Esophagus muscularis mucosa (tissue), 4 donors: Measurements from ENCODE around the gene PDS5A. TPM values are rescaled to one million over a fixed set of nuclear protein-coding genes. Genes with fewer than 3 reads are reported as not detected.
"Not testable (repeated sequence)": the region's sequence is repeated elsewhere in the genome, so short reads cannot be mapped to it uniquely, and the experiment has no call there.

Source experiments
- DNase-seq: peaks from one replicate; pipeline ENCODE4 v3.0.0-alpha.2; 2017; ENCODE audit errors: extremely low spot score
- H3K27ac ChIP-seq, 4 donors: fragments of 200-600 bp; sonication (generic); replicated peaks in 1 of 4; 1 replicate in 3 of 4; 2 replicates in 1 of 4; pipeline ENCODE4 v1.5.1; 2016 to 2019; ENCODE audit warnings: mild to moderate bottlenecking in 1 of 4
- H3K27me3 ChIP-seq, 4 donors: fragments of 200-600 bp; sonication (generic); one replicate each; pipeline versions ENCODE4 v1.5.1 to v1.6.0; 2016 to 2019
- H3K36me3 ChIP-seq, 4 donors: fragments of 200-600 bp; sonication (generic); one replicate each; pipeline ENCODE4 v1.5.1; 2016 to 2019
- H3K4me1 ChIP-seq, 4 donors: fragments of 200-600 bp; sonication (generic); one replicate each; pipeline ENCODE4 v1.5.1; 2016 to 2019
- H3K4me3 ChIP-seq, 4 donors: fragments of 200-600 bp; sonication (generic); 1 replicate in 2 of 4; 2 replicates in 2 of 4; pipeline ENCODE4 v1.5.1; 2016 to 2019; ENCODE audit warnings: mild to moderate bottlenecking in 4 of 4, moderate library complexity in 1 of 4
- H3K9me3 ChIP-seq, 4 donors: fragments of 200-600 bp; sonication (generic); 1 replicate in 3 of 4; 2 replicates in 1 of 4; pipeline ENCODE4 v1.5.1; 2016 to 2019
- CTCF ChIP-seq, 3 experiments: fragments of 200-600 bp in 2 of 3; fragments of 450-650 bp in 1 of 3; sonication (generic) in 2 of 3; IDR thresholded peaks; one replicate each; pipeline ENCODE4 v1.5.1; 2017 to 2019; ENCODE audit warnings: antibody characterized with exemption in 3 of 3, mild to moderate bottlenecking in 2 of 3, moderate library complexity in 1 of 3
- EP300 ChIP-seq: sonication (generic); formaldehyde crosslinking; IDR thresholded peaks from one replicate; pipeline ENCODE4 v1.6.1; 2017; ENCODE audit warnings: antibody characterized with exemption
- POLR2A ChIP-seq: fragments of 450-650 bp; IDR thresholded peaks from one replicate; pipeline ENCODE4 v1.6.1; 2017; ENCODE audit warnings: antibody characterized with exemption, moderate library complexity, mild to moderate bottlenecking, low read depth
- POLR2AphosphoS5 ChIP-seq, 2 donors: sonication (generic); formaldehyde crosslinking; IDR thresholded peaks; one replicate each; pipeline ENCODE4 v1.6.1; 2017; ENCODE audit warnings: antibody characterized with exemption in 2 of 2
- WGBS: methylation state at CpG from one replicate; pipeline ENCODE4 v1.1.5; 2018; 5-methylcytosine and 5-hydroxymethylcytosine counted together
- intact Hi-C: fragments of 100-400 bp; cut with DNase I; formaldehyde crosslinking; loops from one replicate; pipeline ENCODE4 v1.15.1; 2023
- total RNA-seq, 4 donors: library from RNA; depleted of rRNA; stranded (reverse); fragments of >200 nt; gene quantifications; one replicate each; pipeline versions ENCODE4 v1.1.0 to v1.2.1, GENCODE V29; 2016

PDS5A gene
- total RNA-seq, 4 donors from 2014 or later = 48.2 to 56.1 (median 51.3) TPM

DNA sequence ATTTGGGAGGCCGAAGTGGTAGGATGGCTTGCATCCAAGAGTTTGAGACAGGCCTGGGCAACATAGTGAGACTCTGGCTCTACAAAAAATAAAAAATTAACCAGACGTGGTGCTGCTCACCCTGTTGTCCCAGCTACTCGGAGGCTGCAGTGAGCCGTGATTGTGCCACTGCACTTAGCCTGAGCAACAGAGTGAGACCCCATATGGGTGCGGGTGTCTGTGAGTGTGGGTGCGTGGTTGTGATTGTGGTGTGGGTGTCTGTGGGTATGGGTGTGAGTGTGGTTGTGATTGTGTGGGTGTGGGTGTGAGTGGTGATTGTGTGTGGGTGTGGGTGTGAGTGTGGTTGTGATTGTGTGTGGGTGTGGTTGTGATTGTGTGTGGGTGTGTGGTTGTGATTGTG, 165.2 kb downstream of the PDS5A start:
- Histone ChIP-seq H3K4me1 (peaks cover 0 to 7% (median 0%) of the 10 kb centered on the region in 4 donors), H3K4me3 (no peak overlapping the region), H3K36me3 (no peaks in the 10 kb centered on the region), H3K27me3 (no peaks in the 10 kb centered on the region), H3K27ac (no peak overlapping the region), H3K9me3 (no peaks in the 10 kb centered on the region)
- intact Hi-C loops = no loop called here
- TF ChIP-seq CTCF (IDR thresholded peaks at IDR 0.05) = no peak
- no peak for TF ChIP-seq POLR2AphosphoS5 (IDR thresholded peaks at IDR 0.05)
- TF ChIP-seq EP300 = no peak
- TF ChIP-seq POLR2A = no peak
- no peak for DNase-seq
- WGBS = 81% methylated on average over 6 of the region's 6 CpGs

DNA sequence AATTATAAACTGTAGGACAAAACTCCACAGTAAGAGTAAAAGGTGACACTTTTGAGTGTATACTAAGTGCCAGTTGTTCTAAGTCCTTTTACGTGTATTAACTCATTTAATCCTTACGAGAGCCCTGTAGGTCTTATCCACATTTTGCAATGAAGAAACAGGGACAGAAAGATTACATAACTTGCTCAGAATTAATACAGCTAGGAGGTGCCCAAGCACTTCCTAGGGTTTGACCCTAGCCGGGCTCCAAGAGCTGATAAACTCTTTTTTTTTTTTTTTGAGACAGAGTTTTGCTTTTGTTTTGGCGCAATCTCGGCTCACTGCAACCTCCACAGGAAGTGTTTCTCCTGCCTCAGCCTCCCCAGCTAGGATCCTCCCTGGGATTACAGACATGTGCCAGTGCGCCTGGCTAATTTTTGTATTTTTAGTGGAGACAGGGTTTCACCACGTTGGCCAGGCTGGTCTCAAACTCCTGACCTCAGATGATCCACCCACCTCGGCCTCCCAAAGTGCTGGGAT, 169.4 kb downstream of the PDS5A start:
- H3K9me3 ChIP-seq = no peaks in the 10 kb centered on the region
- no peaks in the 10 kb centered on the region for H3K27me3 ChIP-seq
- no peaks in the 10 kb centered on the region for H3K4me1 ChIP-seq
- intact Hi-C loops = no loop called here
- no peak overlapping the region for H3K4me3 ChIP-seq
- H3K27ac ChIP-seq = no peak overlapping the region
- no peak for DNase-seq
- no peaks in the 10 kb centered on the region for H3K36me3 ChIP-seq
- TF ChIP-seq EP300 = no peak
- no peak for TF ChIP-seq POLR2AphosphoS5 (IDR thresholded peaks at IDR 0.05)
- WGBS = 79% methylated on average over 8 of the region's 8 CpGs

- WGBS = 83% methylated on average over 4 of the region's 4 CpGs
Observed at GRCh38 chr4:39802005-39802404, 175.7 kb downstream of the PDS5A start.

DNA sequence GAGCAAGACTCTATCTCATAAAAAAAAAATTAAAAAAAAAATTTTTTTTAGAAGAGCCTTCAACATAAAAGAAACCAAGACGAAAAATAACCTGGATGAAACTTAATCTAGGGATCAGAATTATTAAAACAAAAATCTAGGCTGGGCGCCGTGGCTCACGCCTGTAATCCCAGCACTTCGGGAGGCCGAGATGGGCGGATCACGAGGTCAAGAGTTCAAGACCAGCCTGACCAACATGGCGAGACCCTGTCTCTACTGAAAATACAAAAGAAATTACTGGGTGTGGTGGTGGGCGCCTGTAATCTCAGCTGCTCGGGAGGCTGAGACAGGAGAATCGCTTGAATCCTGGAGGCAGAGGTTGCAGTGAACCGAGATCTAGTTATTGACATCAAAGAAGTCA, 184.7 kb downstream of the PDS5A start:
- 95% methylated on average over 13 of the region's 13 CpGs for WGBS
- H3K27ac ChIP-seq, H3K4me3 ChIP-seq, H3K4me1 ChIP-seq, intact Hi-C loops, H3K9me3 ChIP-seq, H3K27me3 ChIP-seq, H3K36me3 ChIP-seq: not testable (repeated sequence)
- DNase-seq = peak; percentile 68

More at GRCh38 chr4:39802005-39802404, 175.7 kb downstream of the PDS5A start:
- H3K4me1 ChIP-seq = no peaks in the 10 kb centered on the region
- H3K9me3 ChIP-seq = no peaks in the 10 kb centered on the region
- H3K36me3 ChIP-seq = no peaks in the 10 kb centered on the region
- H3K27me3 ChIP-seq = no peaks in the 10 kb centered on the region
- DNase-seq = no peak
- no peak for TF ChIP-seq POLR2AphosphoS5 (IDR thresholded peaks at IDR 0.05)
- TF ChIP-seq POLR2A = no peak
- no peak for TF ChIP-seq CTCF (IDR thresholded peaks at IDR 0.05)
- no peak for TF ChIP-seq EP300
- no peak overlapping the region for H3K27ac ChIP-seq
- intact Hi-C loops = no loop called here
- no peak overlapping the region for H3K4me3 ChIP-seq

DNA sequence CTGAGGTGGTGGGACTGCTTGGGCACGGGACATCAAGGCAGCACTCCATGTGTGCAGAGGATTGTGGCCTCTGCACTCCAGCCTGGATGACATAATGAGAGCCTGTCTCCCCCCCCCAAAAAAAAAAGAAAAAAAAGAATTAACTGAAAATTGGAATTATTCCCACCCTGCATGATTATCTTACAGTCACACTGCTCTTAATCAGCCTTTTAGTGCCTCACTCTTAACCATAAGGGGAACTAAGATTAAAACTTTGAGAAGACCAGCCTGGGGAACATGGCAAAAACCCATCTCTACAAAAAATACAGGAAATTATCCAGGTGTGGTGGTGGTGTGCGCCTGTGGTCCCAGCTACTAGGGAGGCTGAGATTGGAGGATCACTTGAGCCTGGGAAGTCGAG, 185.2 kb downstream of the PDS5A start:
- H3K9me3 ChIP-seq = no peaks in the 10 kb centered on the region
- intact Hi-C loops = no loop called here
- TF ChIP-seq CTCF (IDR thresholded peaks at IDR 0.05) (no peak), POLR2AphosphoS5 (IDR thresholded peaks at IDR 0.05) (no peak), POLR2A (no peak), EP300 (no peak)
- WGBS = 84% methylated on average over 3 of the region's 3 CpGs
- no peaks in the 10 kb centered on the region for H3K4me1 ChIP-seq
- H3K27ac ChIP-seq = no peak overlapping the region
- H3K4me3 ChIP-seq = no peak overlapping the region
- no peaks in the 10 kb centered on the region for H3K36me3 ChIP-seq
- no peaks in the 10 kb centered on the region for H3K27me3 ChIP-seq
- no peak for DNase-seq

GRCh38 chr4:39792128-39792527, 185.6 kb downstream of the PDS5A start:
- Histone ChIP-seq H3K27ac (no peak overlapping the region), H3K9me3 (no peaks in the 10 kb centered on the region), H3K4me1 (no peaks in the 10 kb centered on the region), H3K27me3 (no peaks in the 10 kb centered on the region), H3K36me3 (no peaks in the 10 kb centered on the region), H3K4me3 (no peak overlapping the region)
- TF ChIP-seq CTCF (IDR thresholded peaks at IDR 0.05) (no peak), POLR2AphosphoS5 (IDR thresholded peaks at IDR 0.05) (no peak), POLR2A (no peak), EP300 (no peak)
- no peak for DNase-seq
- intact Hi-C loops = no loop called here
- WGBS = 94% methylated on average over 5 of the region's 5 CpGs
